HUES6 (cell line): ENCODE results near the gene RPS29.

Experiments used
- H3K27ac ChIP-seq: 2 replicates; pipeline ENCODE4 v1.7.0; 2013; ENCODE audit warnings: low read depth, mild to moderate bottlenecking, low read length, inconsistent platforms
- H3K27me3 ChIP-seq: 2 replicates; pipeline ENCODE4 v1.6.1; 2013; ENCODE audit warnings: low read length; ENCODE audit not compliant: control insufficient read depth, insufficient read depth
- H3K36me3 ChIP-seq: 2 replicates; pipeline ENCODE4 v1.6.1; 2013; ENCODE audit warnings: low read length; ENCODE audit not compliant: control insufficient read depth, insufficient read depth
- H3K4me1 ChIP-seq: 2 replicates; pipeline ENCODE4 v1.6.1; 2013; ENCODE audit warnings: low read length; ENCODE audit not compliant: control insufficient read depth, insufficient read depth
- H3K4me3 ChIP-seq: 2 replicates; pipeline ENCODE4 v1.5.1; 2013; ENCODE audit warnings: low read depth, low read length
- H3K9ac ChIP-seq: one replicate; pipeline ENCODE4 v1.6.1; 2013; ENCODE audit warnings: mild to moderate bottlenecking, low read length
- H3K9me3 ChIP-seq: 2 replicates; pipeline ENCODE4 v1.6.1; 2013; ENCODE audit warnings: low read depth, low read length; ENCODE audit not compliant: control insufficient read depth, insufficient read depth

RPS29 gene

GRCh38 chr14:49574038-49574437 lies 12.1 kb downstream of the RPS29 start:
- Histone ChIP-seq H3K36me3 (peaks cover 47% of the 10 kb centered on the region), H3K27ac (no peak overlapping the region), H3K9me3 (0 out of 2 replicates have a peak, but pooled peaks cover 4% of the 10 kb centered on the region), H3K4me1 (no peaks in the 10 kb centered on the region), H3K27me3 (no peaks in the 10 kb centered on the region), H3K4me3 (no peak overlapping the region), H3K9ac (no peak overlapping the region)

- Histone ChIP-seq H3K27me3 (no peaks in the 10 kb centered on the region), H3K9ac (no peak overlapping the region), H3K36me3 (peaks cover 13% of the 10 kb centered on the region), H3K4me3 (no peak overlapping the region), H3K9me3 (0 out of 2 replicates have a peak, but pooled peaks cover 4% of the 10 kb centered on the region), H3K4me1 (no peaks in the 10 kb centered on the region), H3K27ac (no peak overlapping the region)
Measured at GRCh38 chr14:49569281-49569680, 16.9 kb downstream of the RPS29 start.

GRCh38 chr14:49566714-49567113 lies 19.5 kb downstream of the RPS29 start:
- no peak overlapping the region for H3K9ac ChIP-seq
- no peaks in the 10 kb centered on the region for H3K4me1 ChIP-seq
- H3K27ac ChIP-seq: no peak overlapping the region
- no peaks in the 10 kb centered on the region for H3K27me3 ChIP-seq
- H3K9me3 ChIP-seq: 0 out of 2 replicates have a peak, but pooled peaks cover 4% of the 10 kb centered on the region
- no peak overlapping the region for H3K4me3 ChIP-seq
- no peaks in the 10 kb centered on the region for H3K36me3 ChIP-seq

- no peak overlapping the region for H3K27ac ChIP-seq
- no peaks in the 10 kb centered on the region for H3K27me3 ChIP-seq
- H3K9ac ChIP-seq: no peak overlapping the region
- H3K4me3 ChIP-seq: no peak overlapping the region
- no peaks in the 10 kb centered on the region for H3K4me1 ChIP-seq
- H3K36me3 ChIP-seq: no peaks in the 10 kb centered on the region
- H3K9me3 ChIP-seq: no peaks in the 10 kb centered on the region
Measured at GRCh38 chr14:49559979-49560768, 26.0 kb downstream of the RPS29 start.

GRCh38 chr14:49553892-49554291 lies 32.3 kb downstream of the RPS29 start:
- H3K4me3 ChIP-seq: no peak overlapping the region
- H3K27me3 ChIP-seq: no peaks in the 10 kb centered on the region
- peaks cover 7% of the 10 kb centered on the region; the same call in 1 of the 2 replicates for H3K9me3 ChIP-seq
- H3K27ac ChIP-seq: no peak overlapping the region
- H3K9ac ChIP-seq: no peak overlapping the region
- peaks cover 15% of the 10 kb centered on the region for H3K4me1 ChIP-seq
- no peaks in the 10 kb centered on the region for H3K36me3 ChIP-seq

- H3K9me3 ChIP-seq: peaks cover 7% of the 10 kb centered on the region; the same call in 1 of the 2 replicates
- H3K4me3 ChIP-seq: no peak overlapping the region
- no peak overlapping the region for H3K27ac ChIP-seq
- no peaks in the 10 kb centered on the region for H3K36me3 ChIP-seq
- peaks cover 15% of the 10 kb centered on the region for H3K4me1 ChIP-seq
- H3K9ac ChIP-seq: no peak overlapping the region
- H3K27me3 ChIP-seq: no peaks in the 10 kb centered on the region
Measured at GRCh38 chr14:49553106-49553505, 33.1 kb downstream of the RPS29 start.

GRCh38 chr14:49551569-49551968 lies 34.6 kb downstream of the RPS29 start:
- no peaks in the 10 kb centered on the region for H3K36me3 ChIP-seq
- H3K9me3 ChIP-seq: peaks cover 7% of the 10 kb centered on the region; the same call in 1 of the 2 replicates
- no peaks in the 10 kb centered on the region for H3K27me3 ChIP-seq

GRCh38 chr14:49550286-49551184 lies 35.6 kb downstream of the RPS29 start:
- Histone ChIP-seq H3K4me3 (no peak overlapping the region), H3K27ac (no peak overlapping the region), H3K27me3 (no peaks in the 10 kb centered on the region), H3K4me1 (peaks cover 15% of the 10 kb centered on the region), H3K9me3 (peaks cover 7% of the 10 kb centered on the region; the same call in 1 of the 2 replicates), H3K36me3 (no peaks in the 10 kb centered on the region), H3K9ac (no peak overlapping the region)

More at GRCh38 chr14:49551569-49551968, 34.6 kb downstream of the RPS29 start:
- no peak overlapping the region for H3K4me3 ChIP-seq
- H3K9ac ChIP-seq: no peak overlapping the region
- H3K4me1 ChIP-seq: peaks cover 15% of the 10 kb centered on the region
- no peak overlapping the region for H3K27ac ChIP-seq

GRCh38 chr14:49549881-49550280 lies 36.3 kb downstream of the RPS29 start:
- H3K4me3 ChIP-seq: no peak overlapping the region
- H3K9ac ChIP-seq: no peak overlapping the region
- no peaks in the 10 kb centered on the region for H3K36me3 ChIP-seq
- no peak overlapping the region for H3K27ac ChIP-seq
- peaks cover 7% of the 10 kb centered on the region; the same call in 1 of the 2 replicates for H3K9me3 ChIP-seq
- peaks cover 15% of the 10 kb centered on the region for H3K4me1 ChIP-seq
- H3K27me3 ChIP-seq: no peaks in the 10 kb centered on the region

GRCh38 chr14:49549446-49549845 lies 36.7 kb downstream of the RPS29 start:
- no peak overlapping the region for H3K4me3 ChIP-seq
- no peak overlapping the region for H3K27ac ChIP-seq
- no peaks in the 10 kb centered on the region for H3K27me3 ChIP-seq
- no peaks in the 10 kb centered on the region for H3K36me3 ChIP-seq
- no peak overlapping the region for H3K9ac ChIP-seq
- H3K4me1 ChIP-seq: peaks cover 15% of the 10 kb centered on the region
- H3K9me3 ChIP-seq: peaks cover 7% of the 10 kb centered on the region; the same call in 1 of the 2 replicates

- no peak overlapping the region for H3K4me3 ChIP-seq
- peaks cover 15% of the 10 kb centered on the region for H3K4me1 ChIP-seq
- H3K27me3 ChIP-seq: no peaks in the 10 kb centered on the region
- H3K36me3 ChIP-seq: no peaks in the 10 kb centered on the region
- no peak overlapping the region for H3K27ac ChIP-seq
- H3K9ac ChIP-seq: no peak overlapping the region
- peaks cover 2% of the 10 kb centered on the region; the same call in 1 of the 2 replicates for H3K9me3 ChIP-seq
Measured at GRCh38 chr14:49546766-49547165, 39.4 kb downstream of the RPS29 start.
